Measurements from ENCODE around the gene HAPLN3.
"Not testable (repeated sequence)": the region's sequence is repeated elsewhere in the genome, so short reads cannot be mapped to it uniquely, and the experiment has no call there.

Gene HAPLN3

GRCh38 chr15:88894819-88895767 lies at the start of gene HAPLN3:
HAPLN3 (minus strand) TSS chr15:88895544; CDS start chr15:88887298, 8,246 bp downstream.
- DNase-seq (ENCODE audit: extremely low read depth in 1 of 2, low read depth in 1 of 2) = peak; percentile 45 to 61

- no peak for DNase-seq (ENCODE audit: extremely low read depth in 1 of 2, low read depth in 1 of 2)
Measured at GRCh38 chr15:88940110-88940675, 44.8 kb upstream of the HAPLN3 start.

GRCh38 chr15:88939486-88939806 lies 44.1 kb upstream of the HAPLN3 start:
- DNase-seq (ENCODE audit: extremely low read depth in 1 of 2, low read depth in 1 of 2) = no peak

GRCh38 chr15:88938802-88939485 lies 43.6 kb upstream of the HAPLN3 start:
- no peak for DNase-seq (ENCODE audit: extremely low read depth in 1 of 2, low read depth in 1 of 2)

- not testable (repeated sequence) for DNase-seq (ENCODE audit: extremely low read depth in 1 of 2, low read depth in 1 of 2)
Measured at GRCh38 chr15:88934449-88934848, 39.1 kb upstream of the HAPLN3 start.

GRCh38 chr15:88932875-88933330 lies 37.6 kb upstream of the HAPLN3 start:
- no peak for DNase-seq (ENCODE audit: extremely low read depth in 1 of 2, low read depth in 1 of 2)

GRCh38 chr15:88932271-88932874 lies 37.0 kb upstream of the HAPLN3 start:
- no peak for DNase-seq (ENCODE audit: extremely low read depth in 1 of 2, low read depth in 1 of 2)

GRCh38 chr15:88930579-88930978 lies 35.2 kb upstream of the HAPLN3 start:
- no peak for DNase-seq (ENCODE audit: extremely low read depth in 1 of 2, low read depth in 1 of 2)

GRCh38 chr15:88929358-88930098 lies 34.2 kb upstream of the HAPLN3 start:
- not testable (repeated sequence) for DNase-seq (ENCODE audit: extremely low read depth in 1 of 2, low read depth in 1 of 2)

GRCh38 chr15:88928192-88928591 lies 32.8 kb upstream of the HAPLN3 start:
- not testable (repeated sequence) for DNase-seq (ENCODE audit: extremely low read depth in 1 of 2, low read depth in 1 of 2)

- DNase-seq (ENCODE audit: extremely low read depth in 1 of 2, low read depth in 1 of 2) = not testable (repeated sequence)
Measured at GRCh38 chr15:88925648-88926047, 30.3 kb upstream of the HAPLN3 start.

GRCh38 chr15:88920892-88921435 lies 25.6 kb upstream of the HAPLN3 start:
- DNase-seq (ENCODE audit: extremely low read depth in 1 of 2, low read depth in 1 of 2) = peak in 1 of 2 donors; percentile 48

GRCh38 chr15:88920186-88920891 lies 25.0 kb upstream of the HAPLN3 start:
- DNase-seq (ENCODE audit: extremely low read depth in 1 of 2, low read depth in 1 of 2) = no peak

- DNase-seq (ENCODE audit: extremely low read depth in 1 of 2, low read depth in 1 of 2) = peak in 1 of 2 donors; percentile 61
Measured at GRCh38 chr15:88918738-88919137, 23.4 kb upstream of the HAPLN3 start.

GRCh38 chr15:88917760-88918159 lies 22.4 kb upstream of the HAPLN3 start:
- no peak for DNase-seq (ENCODE audit: extremely low read depth in 1 of 2, low read depth in 1 of 2)

- no peak for DNase-seq (ENCODE audit: extremely low read depth in 1 of 2, low read depth in 1 of 2)
Measured at GRCh38 chr15:88915354-88915753, 20.0 kb upstream of the HAPLN3 start.

GRCh38 chr15:88913850-88914169 lies 18.5 kb upstream of the HAPLN3 start:
- DNase-seq (ENCODE audit: extremely low read depth in 1 of 2, low read depth in 1 of 2) = no peak

GRCh38 chr15:88913017-88913849 lies 17.9 kb upstream of the HAPLN3 start, which contains the start of gene MFGE8:
MFGE8 (minus strand) TSS chr15:88913379; CDS start chr15:88913319, 60 bp downstream.
- DNase-seq (ENCODE audit: extremely low read depth in 1 of 2, low read depth in 1 of 2) = peak; percentile 49 to 66

- DNase-seq (ENCODE audit: extremely low read depth in 1 of 2, low read depth in 1 of 2) = no peak
Measured at GRCh38 chr15:88912500-88912921, 17.2 kb upstream of the HAPLN3 start.

Data from stimulated activated CD8-positive, alpha-beta memory T cell treated with anti-CD3 and anti-CD28 coated beads, Interleukin-7, amount 100 ng/mL, for 48 hours (primary cell).